OCI-LY7 (cell line): ENCODE data around the gene EHD4. TPM values are rescaled to one million over a fixed set of nuclear protein-coding genes. Genes with fewer than 3 reads are reported as not detected.

Source experiments
- BruUV-seq: library from RNA; stranded (reverse); fragments of 400-500 nt; replicated peaks from 2 replicates; lab custom pipeline; 2021; lab: Mats Ljungman, UMichigan
- CTCF ChIA-PET: fragments of 300-600 bp; sonication (Branson Sonifier 250); formaldehyde crosslinking; loops from one replicate; lab custom pipeline; 2022; ENCODE audit warnings: antibody characterized with exemption; ENCODE audit not compliant: unreplicated experiment; lab: Charles Lee
- POLR2A ChIA-PET: fragments of 300-600 bp; sonication (Branson Sonifier 250); formaldehyde crosslinking; loops from one replicate; lab custom pipeline; 2022; ENCODE audit warnings: antibody characterized with exemption; lab: Charles Lee
- DNase-seq: peaks from one replicate; pipeline ENCODE4 v3.0.0-alpha.2; 2015; ENCODE audit warnings: low spot score
- H2AFZ ChIP-seq: fragments of 200-600 bp; sonication (generic), shearing (Covaris generic); 2 replicates; pipeline ENCODE4 v1.6.1; 2014; ENCODE audit warnings: mild to moderate bottlenecking, antibody characterized with exemption, low read length, moderate library complexity
- H3K27ac ChIP-seq: fragments of 200-600 bp; sonication (generic); 2 replicates; pipeline ENCODE4 v1.5.1; 2014; ENCODE audit warnings: mixed run types, low read depth, mild to moderate bottlenecking, moderate library complexity, low read length, inconsistent platforms; ENCODE audit not compliant: poor library complexity, severe bottlenecking
- H3K36me3 ChIP-seq: fragments of 200-600 bp; sonication (generic); 2 replicates; pipeline ENCODE4 v1.6.1; 2014; ENCODE audit warnings: mild to moderate bottlenecking, antibody characterized with exemption, low read length, moderate library complexity, mixed read lengths; ENCODE audit not compliant: insufficient read depth
- H3K4me1 ChIP-seq: fragments of 200-600 bp; sonication (generic); 2 replicates; pipeline ENCODE4 v1.5.1; 2014; ENCODE audit warnings: mild to moderate bottlenecking, low read length; ENCODE audit not compliant: insufficient read depth, poor library complexity, severe bottlenecking
- H3K4me2 ChIP-seq: fragments of 200-600 bp; sonication (generic); 2 replicates; pipeline ENCODE4 v1.6.1; 2014; ENCODE audit warnings: mild to moderate bottlenecking, low read length
- H3K4me3 ChIP-seq: fragments of 200-600 bp; sonication (generic); 2 replicates; pipeline ENCODE4 v1.5.1; 2014; ENCODE audit warnings: mild to moderate bottlenecking, low read depth, low read length; ENCODE audit not compliant: poor library complexity, severe bottlenecking
- H3K79me2 ChIP-seq: fragments of 200-600 bp; sonication (generic); 2 replicates; pipeline ENCODE4 v1.6.1; 2016; ENCODE audit warnings: low read depth, mild to moderate bottlenecking, low read length, moderate library complexity, mixed read lengths; ENCODE audit not compliant: insufficient read depth
- H3K9me2 ChIP-seq: fragments of 200-600 bp; sonication (generic); 2 replicates; pipeline ENCODE4 v1.6.1; 2016; ENCODE audit warnings: mild to moderate bottlenecking, low read length, mixed read lengths; ENCODE audit not compliant: insufficient read depth
- H3K9me3 ChIP-seq: fragments of 200-600 bp; sonication (generic); 2 replicates; pipeline ENCODE4 v1.6.1; 2014; ENCODE audit warnings: mild to moderate bottlenecking, mixed run types, low read length, mixed read lengths
- H4K20me1 ChIP-seq: fragments of 200-600 bp; sonication (generic); 2 replicates; pipeline ENCODE4 v1.6.1; 2014; ENCODE audit warnings: mild to moderate bottlenecking, antibody characterized with exemption, low read length, moderate library complexity, mixed read lengths; ENCODE audit not compliant: insufficient read depth
- EZH2phosphoT487 ChIP-seq: fragments of 200-600 bp; sonication (generic); IDR thresholded peaks from 2 replicates; pipeline ENCODE4 v1.6.1; 2018; ENCODE audit warnings: low read depth, borderline replicate concordance, mild to moderate bottlenecking, mixed run types, antibody characterized with exemption, low read length, moderate library complexity, mixed read lengths
- intact Hi-C: fragments of 100-400 bp; cut with micrococcal nuclease; formaldehyde crosslinking; loops from one replicate; pipeline ENCODE4 v1.10.0; 2022; ENCODE audit not compliant: unreplicated experiment
- total RNA-seq, 2 experiments: library from RNA; depleted of rRNA in 1 of 2; stranded (reverse); fragments of >200 nt in 1 of 2; shearing (Covaris generic) in 1 of 2; gene quantifications; 2 replicates each; pipeline ENCODE4 v1.2.3, GENCODE V29; 2014 to 2022
- TF ChIP-seq, protein P1 (sequence below): fragments of 200-600 bp; sonication (generic); conservative IDR thresholded peaks from 2 replicates; pipeline ENCODE4 v1.5.1; 2014; ENCODE audit warnings: mild to moderate bottlenecking, antibody characterized with exemption, low read length, moderate library complexity, mixed read lengths

EHD4 gene
- total RNA-seq, 2 experiments from 2014 or later, result 13.5 to 19.4 TPM

DNA sequence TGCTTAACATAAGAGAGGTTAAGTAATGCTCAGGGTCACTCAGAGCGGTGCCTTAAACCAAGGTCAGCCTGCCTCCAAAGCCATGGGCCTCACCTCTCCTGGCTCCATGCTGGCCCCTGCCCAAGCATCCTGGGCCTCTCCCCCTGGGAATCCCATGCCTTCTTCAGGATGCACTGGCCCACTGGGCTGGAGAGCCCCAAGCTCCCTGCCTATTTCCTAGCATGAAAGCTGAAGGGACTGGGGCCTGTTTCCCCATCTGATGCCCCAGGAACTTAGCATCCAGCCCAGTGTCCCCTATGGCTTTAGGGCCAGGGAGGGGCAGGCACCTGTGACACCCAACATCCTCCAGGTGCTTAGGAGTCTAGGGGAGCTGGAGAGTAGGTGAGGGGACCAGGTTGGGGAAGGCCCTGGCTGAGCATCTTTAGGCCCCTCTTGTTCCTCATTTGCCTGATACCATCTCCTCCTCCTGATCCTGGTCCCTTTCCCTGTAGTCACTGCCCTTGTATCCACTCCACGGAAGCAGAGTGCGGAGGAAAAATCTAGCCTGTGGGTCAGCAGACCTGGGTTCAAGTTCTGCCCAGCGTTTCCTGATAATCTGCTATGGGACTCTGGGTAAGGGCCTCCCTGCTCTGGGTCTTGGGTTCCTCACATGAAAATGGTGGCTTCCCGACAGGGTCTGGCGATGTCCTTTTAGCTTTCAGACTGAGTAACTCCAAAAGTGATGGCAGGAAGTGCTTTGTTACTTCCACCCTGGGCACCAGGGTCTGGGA, 28.6 kb downstream of the EHD4 start:
- H3K4me1 ChIP-seq, result no peaks in the 10 kb centered on the region
- H3K36me3 ChIP-seq, result peaks cover 10% of the 10 kb centered on the region; the same call in 1 of the 2 replicates
- no peaks in the 10 kb centered on the region for H4K20me1 ChIP-seq
- TF ChIP-seq, protein P1, sequence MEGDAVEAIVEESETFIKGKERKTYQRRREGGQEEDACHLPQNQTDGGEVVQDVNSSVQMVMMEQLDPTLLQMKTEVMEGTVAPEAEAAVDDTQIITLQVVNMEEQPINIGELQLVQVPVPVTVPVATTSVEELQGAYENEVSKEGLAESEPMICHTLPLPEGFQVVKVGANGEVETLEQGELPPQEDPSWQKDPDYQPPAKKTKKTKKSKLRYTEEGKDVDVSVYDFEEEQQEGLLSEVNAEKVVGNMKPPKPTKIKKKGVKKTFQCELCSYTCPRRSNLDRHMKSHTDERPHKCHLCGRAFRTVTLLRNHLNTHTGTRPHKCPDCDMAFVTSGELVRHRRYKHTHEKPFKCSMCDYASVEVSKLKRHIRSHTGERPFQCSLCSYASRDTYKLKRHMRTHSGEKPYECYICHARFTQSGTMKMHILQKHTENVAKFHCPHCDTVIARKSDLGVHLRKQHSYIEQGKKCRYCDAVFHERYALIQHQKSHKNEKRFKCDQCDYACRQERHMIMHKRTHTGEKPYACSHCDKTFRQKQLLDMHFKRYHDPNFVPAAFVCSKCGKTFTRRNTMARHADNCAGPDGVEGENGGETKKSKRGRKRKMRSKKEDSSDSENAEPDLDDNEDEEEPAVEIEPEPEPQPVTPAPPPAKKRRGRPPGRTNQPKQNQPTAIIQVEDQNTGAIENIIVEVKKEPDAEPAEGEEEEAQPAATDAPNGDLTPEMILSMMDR, result no peak
- TF ChIP-seq EZH2phosphoT487, result no peak
- no peaks in the 10 kb centered on the region for H3K9me2 ChIP-seq
- intact Hi-C loops, result no loop called here
- H3K4me3 ChIP-seq, result no peak overlapping the region
- CTCF ChIA-PET, result no interaction called here
- no peak for DNase-seq
- no peak overlapping the region for H3K4me2 ChIP-seq
- H2AFZ ChIP-seq, result no peak overlapping the region
- H3K9me3 ChIP-seq, result no peaks in the 10 kb centered on the region
- POLR2A ChIA-PET, result no interaction called here
- no TSS peak for BruUV-seq
- no peak overlapping the region for H3K27ac ChIP-seq
- H3K79me2 ChIP-seq, result no peaks in the 10 kb centered on the region

DNA sequence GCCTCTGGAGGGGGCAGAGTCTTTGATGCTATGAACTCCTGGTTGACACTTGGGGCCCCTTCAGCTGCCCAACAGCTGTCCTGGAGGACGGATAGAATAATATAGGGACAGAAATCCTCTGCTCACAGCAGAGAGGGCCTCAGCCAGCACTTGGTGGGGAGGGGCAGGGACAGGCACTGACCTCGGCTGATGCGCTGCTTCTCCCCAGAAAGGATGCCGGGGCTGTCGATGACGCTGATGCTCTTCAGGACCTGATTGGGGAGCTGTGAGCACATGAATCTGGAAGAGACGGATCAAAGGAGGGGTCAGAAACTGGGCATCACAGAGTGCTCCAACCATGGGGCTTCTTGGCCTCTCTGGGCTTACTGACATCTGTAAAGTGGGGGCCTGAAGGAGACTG, 29.5 kb downstream of the EHD4 start:
- no peaks in the 10 kb centered on the region for H3K4me1 ChIP-seq
- no peak overlapping the region for H3K27ac ChIP-seq
- H2AFZ ChIP-seq, result no peak overlapping the region
- no peaks in the 10 kb centered on the region for H3K79me2 ChIP-seq
- no peaks in the 10 kb centered on the region for H4K20me1 ChIP-seq
- intact Hi-C loops, result no loop called here
- no peak overlapping the region for H3K4me3 ChIP-seq
- no peak overlapping the region for H3K4me2 ChIP-seq
- CTCF ChIA-PET, result no interaction called here
- H3K36me3 ChIP-seq, result peaks cover 10% of the 10 kb centered on the region; the same call in 1 of the 2 replicates
- BruUV-seq, result no TSS peak
- H3K9me2 ChIP-seq, result no peaks in the 10 kb centered on the region
- no peaks in the 10 kb centered on the region for H3K9me3 ChIP-seq
- no peak for DNase-seq
- POLR2A ChIA-PET, result no interaction called here
- TF ChIP-seq, protein P1, result no peak
- no peak for TF ChIP-seq EZH2phosphoT487
